ENCODE data around the gene MYO6. TPM values are rescaled to one million over a fixed set of nuclear protein-coding genes. Genes with fewer than 3 reads are reported as not detected.

MYO6 gene
- total and polyA plus RNA-seq, 5 donors from 2014 or later, result 0.07 to 1.6 (median 0.57) TPM

GRCh38 chr6:75766387-75766786, 17.3 kb downstream of the MYO6 start:
- no peak overlapping the region for H3K4me3 ChIP-seq (ENCODE audit: low read depth, low read length)
- H3K9me3 ChIP-seq (ENCODE audit: control insufficient read depth in 2 of 2, low read length in 2 of 2), result no peaks in the 10 kb centered on the region
- H3K27me3 Mint-ChIP-seq, result peaks cover 14% of the 10 kb centered on the region
- no peak overlapping the region for H3K27ac Mint-ChIP-seq
- H3K4me3 Mint-ChIP-seq, result no peak overlapping the region
- ATAC-seq (ENCODE audit: low read depth in 2 of 2) (no peak), DNase-seq (no peak)
- H3K4me1 Mint-ChIP-seq, result no peaks in the 10 kb centered on the region
- no peaks in the 10 kb centered on the region for H3K36me3 Mint-ChIP-seq
- no peaks in the 10 kb centered on the region for H3K9me3 Mint-ChIP-seq
- H3K27ac ChIP-seq (ENCODE audit: insufficient read depth, low read length, poor library complexity, severe bottlenecking), result no peak overlapping the region
- no peaks in the 10 kb centered on the region for H3K27me3 ChIP-seq (ENCODE audit: control insufficient read depth, insufficient read depth, low read length)
- no peaks in the 10 kb centered on the region for H3K36me3 ChIP-seq (ENCODE audit: control insufficient read depth, insufficient read depth, low read length)
- no peaks in the 10 kb centered on the region for H3K4me1 ChIP-seq (ENCODE audit: control insufficient read depth, insufficient read depth, low read length, poor library complexity, severe bottlenecking)

GRCh38 chr6:75770844-75771243, 21.8 kb downstream of the MYO6 start:
- no peaks in the 10 kb centered on the region for H3K4me1 Mint-ChIP-seq
- ATAC-seq (ENCODE audit: low read depth in 2 of 2), result no peak
- peaks cover 8% of the 10 kb centered on the region for H3K27me3 Mint-ChIP-seq
- no peak overlapping the region for H3K4me3 Mint-ChIP-seq
- Histone ChIP-seq H3K27me3 (ENCODE audit: control insufficient read depth, insufficient read depth, low read length) (no peaks in the 10 kb centered on the region), H3K4me1 (ENCODE audit: control insufficient read depth, insufficient read depth, low read length, poor library complexity, severe bottlenecking) (no peaks in the 10 kb centered on the region), H3K9me3 (ENCODE audit: control insufficient read depth in 2 of 2, low read length in 2 of 2) (no peaks in the 10 kb centered on the region), H3K4me3 (ENCODE audit: low read depth, low read length) (no peak overlapping the region), H3K36me3 (ENCODE audit: control insufficient read depth, insufficient read depth, low read length) (no peaks in the 10 kb centered on the region), H3K27ac (ENCODE audit: insufficient read depth, low read length, poor library complexity, severe bottlenecking) (no peak overlapping the region)
- H3K27ac Mint-ChIP-seq, result no peak overlapping the region
- H3K36me3 Mint-ChIP-seq, result no peaks in the 10 kb centered on the region
- no peak for DNase-seq
- H3K9me3 Mint-ChIP-seq, result no peaks in the 10 kb centered on the region

GRCh38 chr6:75775219-75775618, 26.2 kb downstream of the MYO6 start:
- Histone ChIP-seq H3K36me3 (ENCODE audit: control insufficient read depth, insufficient read depth, low read length) (no peaks in the 10 kb centered on the region), H3K9me3 (ENCODE audit: control insufficient read depth in 2 of 2, low read length in 2 of 2) (no peaks in the 10 kb centered on the region), H3K27ac (ENCODE audit: insufficient read depth, low read length, poor library complexity, severe bottlenecking) (no peak overlapping the region), H3K4me1 (ENCODE audit: control insufficient read depth, insufficient read depth, low read length, poor library complexity, severe bottlenecking) (no peaks in the 10 kb centered on the region), H3K4me3 (ENCODE audit: low read depth, low read length) (no peak overlapping the region), H3K27me3 (ENCODE audit: control insufficient read depth, insufficient read depth, low read length) (no peaks in the 10 kb centered on the region)
- Mint-ChIP-seq H3K27ac (no peak overlapping the region), H3K36me3 (no peaks in the 10 kb centered on the region), H3K4me1 (no peaks in the 10 kb centered on the region), H3K27me3 (peaks cover 4% of the 10 kb centered on the region), H3K4me3 (no peak overlapping the region), H3K9me3 (no peaks in the 10 kb centered on the region)
- DNase-seq (no peak), ATAC-seq (ENCODE audit: low read depth in 2 of 2) (no peak)

GRCh38 chr6:75776461-75776860, 27.4 kb downstream of the MYO6 start:
- H3K4me1 ChIP-seq (ENCODE audit: control insufficient read depth, insufficient read depth, low read length, poor library complexity, severe bottlenecking), result no peaks in the 10 kb centered on the region
- ATAC-seq (ENCODE audit: low read depth in 2 of 2) (no peak), DNase-seq (no peak)
- H3K27me3 ChIP-seq (ENCODE audit: control insufficient read depth, insufficient read depth, low read length), result no peaks in the 10 kb centered on the region
- H3K27ac ChIP-seq (ENCODE audit: insufficient read depth, low read length, poor library complexity, severe bottlenecking), result no peak overlapping the region
- H3K36me3 Mint-ChIP-seq, result no peaks in the 10 kb centered on the region
- no peak overlapping the region for H3K27ac Mint-ChIP-seq
- no peaks in the 10 kb centered on the region for H3K9me3 ChIP-seq (ENCODE audit: control insufficient read depth in 2 of 2, low read length in 2 of 2)
- H3K4me3 ChIP-seq (ENCODE audit: low read depth, low read length), result no peak overlapping the region
- H3K4me1 Mint-ChIP-seq, result no peaks in the 10 kb centered on the region
- no peak overlapping the region for H3K4me3 Mint-ChIP-seq
- no peaks in the 10 kb centered on the region for H3K36me3 ChIP-seq (ENCODE audit: control insufficient read depth, insufficient read depth, low read length)
- peaks cover 8% of the 10 kb centered on the region for H3K27me3 Mint-ChIP-seq
- H3K9me3 Mint-ChIP-seq, result no peaks in the 10 kb centered on the region

- Histone ChIP-seq H3K4me1 (ENCODE audit: control insufficient read depth, insufficient read depth, low read length, poor library complexity, severe bottlenecking) (no peaks in the 10 kb centered on the region), H3K36me3 (ENCODE audit: control insufficient read depth, insufficient read depth, low read length) (no peaks in the 10 kb centered on the region), H3K9me3 (ENCODE audit: control insufficient read depth in 2 of 2, low read length in 2 of 2) (no peaks in the 10 kb centered on the region), H3K27ac (ENCODE audit: insufficient read depth, low read length, poor library complexity, severe bottlenecking) (no peak overlapping the region), H3K27me3 (ENCODE audit: control insufficient read depth, insufficient read depth, low read length) (no peaks in the 10 kb centered on the region), H3K4me3 (ENCODE audit: low read depth, low read length) (no peak overlapping the region)
- Mint-ChIP-seq H3K4me1 (no peaks in the 10 kb centered on the region), H3K27ac (no peak overlapping the region), H3K4me3 (no peak overlapping the region), H3K27me3 (peaks cover 5% of the 10 kb centered on the region), H3K36me3 (no peaks in the 10 kb centered on the region), H3K9me3 (peaks cover 0 to 4% (median 0%) of the 10 kb centered on the region in 7 donors)
- no peak for DNase-seq
- ATAC-seq (ENCODE audit: low read depth in 2 of 2), result no peak
These were observed 29.7 kb downstream of the MYO6 start for GRCh38 chr6:75778757-75779156.

- H3K36me3 ChIP-seq (ENCODE audit: control insufficient read depth, insufficient read depth, low read length), result no peaks in the 10 kb centered on the region
- ATAC-seq (ENCODE audit: low read depth in 2 of 2), result no peak
- H3K27me3 ChIP-seq (ENCODE audit: control insufficient read depth, insufficient read depth, low read length), result no peaks in the 10 kb centered on the region
- H3K27ac Mint-ChIP-seq, result no peak overlapping the region
- H3K4me3 Mint-ChIP-seq, result no peak overlapping the region
- H3K27me3 Mint-ChIP-seq, result peaks cover 2% of the 10 kb centered on the region
- H3K4me1 Mint-ChIP-seq, result no peaks in the 10 kb centered on the region
- no peak overlapping the region for H3K4me3 ChIP-seq (ENCODE audit: low read depth, low read length)
- no peaks in the 10 kb centered on the region for H3K9me3 ChIP-seq (ENCODE audit: control insufficient read depth in 2 of 2, low read length in 2 of 2)
- DNase-seq, result no peak
- no peaks in the 10 kb centered on the region for H3K4me1 ChIP-seq (ENCODE audit: control insufficient read depth, insufficient read depth, low read length, poor library complexity, severe bottlenecking)
- H3K9me3 Mint-ChIP-seq, result peaks cover 0 to 4% (median 0%) of the 10 kb centered on the region in 7 donors
- H3K27ac ChIP-seq (ENCODE audit: insufficient read depth, low read length, poor library complexity, severe bottlenecking), result no peak overlapping the region
- no peaks in the 10 kb centered on the region for H3K36me3 Mint-ChIP-seq
These were observed 37.1 kb downstream of the MYO6 start for GRCh38 chr6:75786152-75786551.

- H3K27ac Mint-ChIP-seq, result no peak overlapping the region
- Histone ChIP-seq H3K36me3 (ENCODE audit: control insufficient read depth, insufficient read depth, low read length) (no peaks in the 10 kb centered on the region), H3K4me3 (ENCODE audit: low read depth, low read length) (no peak overlapping the region), H3K27me3 (ENCODE audit: control insufficient read depth, insufficient read depth, low read length) (no peaks in the 10 kb centered on the region), H3K9me3 (ENCODE audit: control insufficient read depth in 2 of 2, low read length in 2 of 2) (no peaks in the 10 kb centered on the region), H3K27ac (ENCODE audit: insufficient read depth, low read length, poor library complexity, severe bottlenecking) (no peak overlapping the region), H3K4me1 (ENCODE audit: control insufficient read depth, insufficient read depth, low read length, poor library complexity, severe bottlenecking) (no peaks in the 10 kb centered on the region)
- no peaks in the 10 kb centered on the region for H3K27me3 Mint-ChIP-seq
- no peaks in the 10 kb centered on the region for H3K36me3 Mint-ChIP-seq
- no peak overlapping the region for H3K4me3 Mint-ChIP-seq
- no peaks in the 10 kb centered on the region for H3K4me1 Mint-ChIP-seq
- H3K9me3 Mint-ChIP-seq, result no peaks in the 10 kb centered on the region
- DNase-seq, result no peak
- ATAC-seq (ENCODE audit: low read depth in 2 of 2), result no peak
These were observed 39.9 kb downstream of the MYO6 start for GRCh38 chr6:75788894-75789293.

GRCh38 chr6:75791881-75792280, 42.8 kb downstream of the MYO6 start:
- Mint-ChIP-seq H3K4me1 (no peaks in the 10 kb centered on the region), H3K27ac (no peak overlapping the region), H3K9me3 (no peaks in the 10 kb centered on the region), H3K27me3 (peaks cover 4% of the 10 kb centered on the region), H3K4me3 (no peak overlapping the region), H3K36me3 (no peaks in the 10 kb centered on the region)
- no peak overlapping the region for H3K4me3 ChIP-seq (ENCODE audit: low read depth, low read length)
- DNase-seq (no peak), ATAC-seq (ENCODE audit: low read depth in 2 of 2) (no peak)
- H3K27ac ChIP-seq (ENCODE audit: insufficient read depth, low read length, poor library complexity, severe bottlenecking), result no peak overlapping the region
- H3K9me3 ChIP-seq (ENCODE audit: control insufficient read depth in 2 of 2, low read length in 2 of 2), result no peaks in the 10 kb centered on the region
- no peaks in the 10 kb centered on the region for H3K27me3 ChIP-seq (ENCODE audit: control insufficient read depth, insufficient read depth, low read length)
- no peaks in the 10 kb centered on the region for H3K36me3 ChIP-seq (ENCODE audit: control insufficient read depth, insufficient read depth, low read length)
- no peaks in the 10 kb centered on the region for H3K4me1 ChIP-seq (ENCODE audit: control insufficient read depth, insufficient read depth, low read length, poor library complexity, severe bottlenecking)

Measured in CD4-positive, CD25-positive, alpha-beta regulatory T cell (primary cell).